Lower leg skin (tissue), 4 donors: Measurements from ENCODE around the gene NFAM1. TPM values are rescaled to one million over a fixed set of nuclear protein-coding genes. Genes with fewer than 3 reads are reported as not detected.

Source experiments
- DNase-seq, 2 donors: peaks; one replicate each; pipeline ENCODE4 v3.0.0-alpha.2; 2019; ENCODE audit warnings: low spot score in 2 of 2
- H3K4me3 ChIP-seq: fragments of 200-600 bp; sonication (generic); 2 replicates; pipeline ENCODE4 v1.5.1; 2017; ENCODE audit warnings: mild to moderate bottlenecking, low read depth; ENCODE audit not compliant: poor library complexity, severe bottlenecking
- CTCF ChIP-seq, 3 donors: fragments of 450-650 bp; IDR thresholded peaks; one replicate each; pipeline ENCODE4 v1.5.1; 2016; ENCODE audit warnings: antibody characterized with exemption in 3 of 3, mild to moderate bottlenecking in 3 of 3, moderate library complexity in 2 of 3
- POLR2A ChIP-seq, 2 donors: fragments of 450-650 bp; IDR thresholded peaks; one replicate each; pipeline ENCODE4 v1.6.1; 2016 to 2017; ENCODE audit warnings: antibody characterized with exemption in 2 of 2, mild to moderate bottlenecking in 1 of 2, moderate library complexity in 1 of 2
- WGBS, 2 donors: methylation state at CpG; one replicate each; pipeline ENCODE4 v1.1.5; 2018; 5-methylcytosine and 5-hydroxymethylcytosine counted together
- intact Hi-C: fragments of 100-400 bp; cut with DNase I; formaldehyde crosslinking; loops from one replicate; pipeline ENCODE4 v1.15.0; 2023; ENCODE audit warnings: low total_unique reads
- total RNA-seq, 4 donors: library from RNA; depleted of rRNA; stranded (reverse); fragments of >200 nt; gene quantifications; one replicate each; pipeline ENCODE4 v1.1.0, GENCODE V29; 2016

The NFAM1 gene, protein sequence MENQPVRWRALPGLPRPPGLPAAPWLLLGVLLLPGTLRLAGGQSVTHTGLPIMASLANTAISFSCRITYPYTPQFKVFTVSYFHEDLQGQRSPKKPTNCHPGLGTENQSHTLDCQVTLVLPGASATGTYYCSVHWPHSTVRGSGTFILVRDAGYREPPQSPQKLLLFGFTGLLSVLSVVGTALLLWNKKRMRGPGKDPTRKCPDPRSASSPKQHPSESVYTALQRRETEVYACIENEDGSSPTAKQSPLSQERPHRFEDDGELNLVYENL
- 1 to 10 TPM; 1.2 to 2.5 (median 1.3) TPM for total RNA-seq

- WGBS, 2 donors = 41 to 50% methylated on average over 12 to 22 of the region's 24 CpGs
- DNase-seq = no peak
- intact Hi-C loops = loop anchor here (10.0 kb wide), 2 partner anchors 257 to 467 kb away; partner anchors contain the start of gene SEPTIN3
- TF ChIP-seq POLR2A (IDR thresholded peaks at IDR 0.05) = no peak
- no peak for TF ChIP-seq CTCF (IDR thresholded peaks at IDR 0.05)
- no peak within 1 kb of the TSS for H3K4me3 ChIP-seq
Observed at GRCh38 chr22:42432020-42432596, at the start of gene NFAM1. Gene NFAM1, minus strand, starts transcription at chr22:42432403. Its CDS starts 46 bp downstream, at chr22:42432357.

GRCh38 chr22:42475122-42475521 is 42.9 kb upstream of the NFAM1 start:
- H3K4me3 ChIP-seq = no peak overlapping the region
- intact Hi-C loops = no loop called here
- TF ChIP-seq POLR2A (IDR thresholded peaks at IDR 0.05) (no peak), CTCF (IDR thresholded peaks at IDR 0.05) (no peak)
- DNase-seq = no peak
- WGBS, 2 donors = 77 to 87% methylated on average over 2 of the region's 2 CpGs

DNA sequence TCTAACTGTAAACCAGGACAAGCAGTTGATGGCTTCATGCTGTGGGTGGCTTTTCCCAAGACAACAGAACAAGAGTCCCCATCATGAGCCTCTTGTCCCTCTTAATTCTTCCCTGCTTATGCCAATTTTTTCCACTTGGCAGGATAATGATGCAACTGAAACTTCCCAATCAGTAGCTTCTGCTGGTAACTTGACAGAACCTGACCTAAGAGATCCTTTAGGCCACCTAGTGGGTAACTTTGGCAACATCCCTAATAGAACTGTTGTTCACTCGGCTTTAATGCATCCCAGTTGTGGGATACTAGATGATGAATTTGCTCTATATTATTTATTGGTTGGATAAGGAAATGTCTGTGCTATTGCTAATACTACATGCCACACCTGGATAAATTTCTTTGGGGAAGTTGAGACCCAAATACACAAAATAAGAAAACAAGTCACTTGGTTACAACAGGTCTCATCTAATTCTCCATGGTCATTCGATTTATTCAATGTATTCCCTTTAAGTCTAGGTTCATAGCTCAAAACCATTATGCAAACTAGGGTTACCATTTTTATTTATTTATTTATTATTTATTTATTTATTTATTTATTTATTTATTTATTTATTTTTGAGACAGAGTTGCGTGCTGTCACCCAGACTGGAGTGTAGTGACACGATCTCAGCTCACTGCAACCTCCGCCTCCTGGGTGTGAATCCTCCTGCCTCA is 41.4 kb upstream of the NFAM1 start:
- no peak for DNase-seq

DNA sequence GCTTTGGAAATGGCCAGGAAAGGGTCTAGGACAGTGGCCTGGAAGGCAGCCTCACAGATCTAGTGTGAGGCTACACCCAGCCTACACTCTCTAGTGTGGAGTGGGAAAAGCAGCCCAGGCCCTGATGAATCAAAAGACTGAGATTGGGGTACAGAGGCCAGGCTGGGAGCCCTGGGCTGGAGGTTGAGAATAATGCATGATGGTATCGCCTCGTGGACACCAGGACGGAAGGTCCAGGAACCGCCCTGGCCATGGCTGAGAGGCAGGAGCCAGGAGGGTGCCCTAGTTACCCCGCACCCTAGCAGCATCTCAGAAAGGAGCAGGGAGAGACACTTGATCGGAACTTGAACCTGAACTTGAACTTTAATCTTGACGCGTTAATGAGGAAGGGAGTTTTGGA is 40.5 kb upstream of the NFAM1 start:
- H3K4me3 ChIP-seq = no peak overlapping the region
- WGBS, 2 donors = 89 to 93% methylated on average over 8 of the region's 8 CpGs
- intact Hi-C loops = no loop called here
- DNase-seq = no peak
- TF ChIP-seq CTCF (IDR thresholded peaks at IDR 0.05) (no peak), POLR2A (IDR thresholded peaks at IDR 0.05) (no peak)

More for the DNA sequence above, 41.4 kb upstream of the NFAM1 start:
- no peak overlapping the region for H3K4me3 ChIP-seq
- whole genome bisulfite sequencing, 2 donors = 74 to 75% methylated on average over 5 of the region's 5 CpGs
- TF ChIP-seq CTCF (IDR thresholded peaks at IDR 0.05) (peak in 1 of 3 donors; percentile 28), POLR2A (IDR thresholded peaks at IDR 0.05) (no peak)
- intact Hi-C loops = no loop called here

DNA sequence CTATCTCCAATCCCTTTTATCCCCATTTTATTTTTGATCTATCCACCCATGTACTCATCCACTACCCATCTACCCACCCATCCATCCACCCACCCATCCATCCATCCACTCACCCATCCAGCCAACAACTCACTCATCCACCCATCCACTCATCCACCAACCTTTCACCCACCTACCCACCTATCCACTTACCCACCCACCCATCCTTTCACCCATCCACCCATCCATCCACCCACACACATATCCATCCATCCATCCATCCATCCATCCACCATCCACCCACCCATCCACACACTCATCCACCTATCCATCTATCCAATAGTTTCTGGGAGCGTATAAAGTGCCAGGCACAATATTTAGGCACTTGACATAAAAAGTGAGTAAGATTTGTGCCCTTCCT is 39.2 kb upstream of the NFAM1 start:
- no peak for DNase-seq
- no peak overlapping the region for H3K4me3 ChIP-seq
- TF ChIP-seq CTCF (IDR thresholded peaks at IDR 0.05) (no peak), POLR2A (IDR thresholded peaks at IDR 0.05) (no peak)
- 94 to 96% methylated on average over 1 of the region's 1 CpG for WGBS, 2 donors
- intact Hi-C loops = no loop called here
